ENCODE results near the gene CCDC33. TPM values are rescaled to one million over a fixed set of nuclear protein-coding genes. Genes with fewer than 3 reads are reported as not detected.

CCDC33 gene
- total RNA-seq, 1 experiment from 2014 or later = not detected

GRCh38 chr15:74264081-74264501 is 28.0 kb downstream of the CCDC33 start:
- intact Hi-C loops (cut with micrococcal nuclease; ENCODE audit: unreplicated experiment) = no loop called here
- POLR2A ChIA-PET = interaction anchor here (0.5 kb wide), 1 partner anchor 291 kb away, joined by 4 read pairs; no protein-coding TSS in a partner anchor
- ATAC-seq = no peak

GRCh38 chr15:74265046-74265639 is 29.0 kb downstream of the CCDC33 start:
- no peak overlapping the region for H3K4me3 ChIP-seq (ENCODE audit: low read depth in 2 of 2, low read length in 2 of 2)
- POLR2A ChIA-PET = interaction anchor here (0.7 kb wide), 1 partner anchor 9 kb away, joined by 3 read pairs; no protein-coding TSS in a partner anchor
- no peaks in the 10 kb centered on the region for H3K4me1 ChIP-seq (ENCODE audit: control insufficient read depth, insufficient read depth, low read length)
- DNase-seq (ENCODE audit: low read depth, low spot score) (no peak), ATAC-seq (no peak)
- no peak overlapping the region for H3K27ac ChIP-seq (ENCODE audit: low read length)
- intact Hi-C loops (cut with micrococcal nuclease; ENCODE audit: unreplicated experiment) (no loop called here), in situ Hi-C loops (cut with HindIII; ENCODE audit: low pct_unique_long_range_greater_than_20kb, low sequenced_read_pairs) (no loop called here)
- H3K27me3 ChIP-seq (ENCODE audit: control insufficient read depth, insufficient read depth, low read length) = peaks cover 8% of the 10 kb centered on the region; the same call in 1 of the 2 replicates
- TF ChIP-seq TCF7L2 (IDR thresholded peaks at IDR 0.05; ENCODE audit: low read depth, low read length) (no peak), REST (IDR thresholded peaks at IDR 0.05; ENCODE audit: insufficient read depth in 1 of 2, low read depth in 2 of 2, low read length in 1 of 2) (peak; percentile 90 to 93)
- H3K36me3 ChIP-seq (ENCODE audit: control insufficient read depth, insufficient read depth, low read length) = no peaks in the 10 kb centered on the region
- no peaks in the 10 kb centered on the region for H3K9me3 ChIP-seq (ENCODE audit: control insufficient read depth, insufficient read depth, low read depth, low read length)
- CTCF ChIA-PET = no interaction called here
- no TSS peak for BruUV-seq (replicated peaks)

More at GRCh38 chr15:74264081-74264501, 28.0 kb downstream of the CCDC33 start:
- no peak for TF ChIP-seq SIN3A (IDR thresholded peaks at IDR 0.05; ENCODE audit: borderline replicate concordance, insufficient read depth, low read depth, low read length)
- no peak for TF ChIP-seq TCF7L2 (IDR thresholded peaks at IDR 0.05; ENCODE audit: low read depth, low read length)
- no peak for TF ChIP-seq REST (IDR thresholded peaks at IDR 0.05; ENCODE audit: insufficient read depth in 1 of 2, low read depth in 2 of 2, low read length in 1 of 2)
- TF ChIP-seq, protein P1, sequence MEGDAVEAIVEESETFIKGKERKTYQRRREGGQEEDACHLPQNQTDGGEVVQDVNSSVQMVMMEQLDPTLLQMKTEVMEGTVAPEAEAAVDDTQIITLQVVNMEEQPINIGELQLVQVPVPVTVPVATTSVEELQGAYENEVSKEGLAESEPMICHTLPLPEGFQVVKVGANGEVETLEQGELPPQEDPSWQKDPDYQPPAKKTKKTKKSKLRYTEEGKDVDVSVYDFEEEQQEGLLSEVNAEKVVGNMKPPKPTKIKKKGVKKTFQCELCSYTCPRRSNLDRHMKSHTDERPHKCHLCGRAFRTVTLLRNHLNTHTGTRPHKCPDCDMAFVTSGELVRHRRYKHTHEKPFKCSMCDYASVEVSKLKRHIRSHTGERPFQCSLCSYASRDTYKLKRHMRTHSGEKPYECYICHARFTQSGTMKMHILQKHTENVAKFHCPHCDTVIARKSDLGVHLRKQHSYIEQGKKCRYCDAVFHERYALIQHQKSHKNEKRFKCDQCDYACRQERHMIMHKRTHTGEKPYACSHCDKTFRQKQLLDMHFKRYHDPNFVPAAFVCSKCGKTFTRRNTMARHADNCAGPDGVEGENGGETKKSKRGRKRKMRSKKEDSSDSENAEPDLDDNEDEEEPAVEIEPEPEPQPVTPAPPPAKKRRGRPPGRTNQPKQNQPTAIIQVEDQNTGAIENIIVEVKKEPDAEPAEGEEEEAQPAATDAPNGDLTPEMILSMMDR (IDR thresholded peaks at IDR 0.05) = no peak
- TF ChIP-seq POLR2AphosphoS5 (IDR thresholded peaks at IDR 0.05; ENCODE audit: low read depth, low read length) = no peak
- no peak overlapping the region for H3K4me3 ChIP-seq (ENCODE audit: low read depth in 2 of 2, low read length in 2 of 2)
- no peaks in the 10 kb centered on the region for H3K36me3 ChIP-seq (ENCODE audit: control insufficient read depth, insufficient read depth, low read length)
- in situ Hi-C loops (cut with HindIII; ENCODE audit: low pct_unique_long_range_greater_than_20kb, low sequenced_read_pairs) = no loop called here
- no peak for DNase-seq (ENCODE audit: low read depth, low spot score)
- peaks cover 8% of the 10 kb centered on the region; the same call in 1 of the 2 replicates for H3K27me3 ChIP-seq (ENCODE audit: control insufficient read depth, insufficient read depth, low read length)
- H3K9me3 ChIP-seq (ENCODE audit: control insufficient read depth, insufficient read depth, low read depth, low read length) = no peaks in the 10 kb centered on the region
- CTCF ChIA-PET = interaction anchor here (0.6 to 1.4 kb wide), 2 partner anchors 43 to 460 kb away, joined by 3 read pairs; no protein-coding TSS in a partner anchor
- no peaks in the 10 kb centered on the region for H3K4me1 ChIP-seq (ENCODE audit: control insufficient read depth, insufficient read depth, low read length)
- no peak overlapping the region for H3K27ac ChIP-seq (ENCODE audit: low read length)
- BruUV-seq (replicated peaks) = no TSS peak

Measured in Panc1 (cell line).